T-helper 22 cell (primary cell): ENCODE data around the gene IRF6.

Experiments
- DNase-seq: peaks from one replicate; pipeline ENCODE4 v3.0.0-alpha.2; 2020; ENCODE audit warnings: low read depth

Gene IRF6

GRCh38 chr1:209759829-209760359, 46.0 kb downstream of the IRF6 start:
- no peak for DNase-seq

DNA sequence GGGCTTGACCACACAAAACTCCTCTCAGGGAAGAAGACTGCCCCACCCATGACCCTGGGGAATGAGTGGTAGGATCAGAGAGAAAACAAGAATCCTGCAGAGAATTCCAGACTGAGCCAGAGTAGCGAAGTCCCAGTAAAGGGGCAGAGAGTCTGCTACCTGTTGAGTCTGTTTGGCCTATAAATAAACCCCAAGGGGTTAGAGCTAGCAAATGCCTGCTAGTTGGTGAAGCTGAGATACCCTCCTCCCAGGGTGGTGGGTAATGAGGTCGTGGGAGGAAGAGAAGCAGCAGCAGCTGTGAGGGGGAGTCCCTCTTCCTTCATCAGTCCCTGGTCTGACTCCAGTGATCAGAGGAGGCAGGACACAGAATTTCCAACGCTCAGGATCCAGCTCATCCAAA, 47.5 kb downstream of the IRF6 start:
- no peak for DNase-seq

DNA sequence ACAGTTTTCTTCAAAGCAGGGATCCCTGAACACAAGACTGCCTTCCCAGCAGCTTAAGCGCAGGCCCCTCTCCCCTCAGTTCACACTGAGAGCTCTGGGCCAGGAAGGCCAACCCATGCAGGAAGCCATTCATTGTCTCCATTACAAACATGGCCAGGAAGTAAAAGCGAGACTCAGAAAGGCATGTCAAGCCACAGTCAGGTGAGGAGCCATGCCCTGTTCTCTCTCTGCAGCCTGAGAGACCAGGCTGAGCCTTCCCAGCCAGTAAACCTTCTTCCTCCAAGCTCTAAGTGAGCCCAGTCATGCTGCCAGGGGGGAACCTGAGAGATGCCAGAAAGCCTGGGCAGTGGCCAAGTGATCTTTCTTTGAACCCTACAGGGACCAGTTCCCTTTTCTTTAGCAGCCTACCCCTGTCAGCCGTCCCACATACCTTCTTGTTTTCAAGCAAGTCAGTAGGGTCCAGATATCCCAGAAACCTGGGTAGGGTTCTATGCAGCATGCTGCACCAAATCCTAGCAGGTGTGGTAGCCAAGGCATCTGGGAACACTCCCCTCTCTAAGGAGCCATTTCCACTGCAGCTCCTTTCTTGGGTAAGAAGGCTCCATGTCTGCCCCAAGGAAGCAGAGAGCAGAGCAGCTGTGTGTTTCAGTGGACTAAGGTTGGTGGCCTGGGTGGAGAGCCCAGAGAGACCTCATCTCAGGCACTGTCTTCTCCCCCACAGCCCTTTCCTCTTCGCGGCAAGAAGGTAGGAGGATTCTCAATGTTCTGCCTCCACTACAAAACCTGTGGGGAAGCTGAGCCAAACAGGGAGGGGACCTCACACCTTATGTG, 49.1 kb downstream of the IRF6 start:
- DNase-seq = peak; percentile 17

- peak; percentile 66 for DNase-seq
Measured at GRCh38 chr1:209755926-209756614, 49.9 kb downstream of the IRF6 start, which contains the start of gene TRAF3IP3. TRAF3IP3 (plus strand) TSS chr1:209756053; CDS start chr1:209760040, 3,987 bp downstream.

DNA sequence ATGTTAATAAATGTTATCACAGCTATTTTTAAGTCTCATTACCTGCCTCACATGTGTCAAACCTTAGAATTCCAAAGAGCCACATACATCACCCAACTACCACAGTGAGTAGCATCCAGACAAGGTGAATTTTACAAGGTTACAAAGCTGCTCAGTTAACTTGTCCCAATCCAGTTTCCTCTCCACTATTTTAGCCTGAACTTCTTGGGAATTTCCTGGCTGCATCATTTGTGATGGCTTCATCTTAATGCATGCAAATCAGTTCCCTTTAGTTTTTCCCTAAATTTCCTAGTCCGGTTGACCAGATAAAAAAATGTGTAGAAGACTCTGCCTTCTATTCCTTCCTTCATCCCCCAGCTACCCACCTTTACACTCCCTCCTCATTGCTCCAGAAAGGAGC, 50.7 kb downstream of the IRF6 start:
- DNase-seq = no peak

DNA sequence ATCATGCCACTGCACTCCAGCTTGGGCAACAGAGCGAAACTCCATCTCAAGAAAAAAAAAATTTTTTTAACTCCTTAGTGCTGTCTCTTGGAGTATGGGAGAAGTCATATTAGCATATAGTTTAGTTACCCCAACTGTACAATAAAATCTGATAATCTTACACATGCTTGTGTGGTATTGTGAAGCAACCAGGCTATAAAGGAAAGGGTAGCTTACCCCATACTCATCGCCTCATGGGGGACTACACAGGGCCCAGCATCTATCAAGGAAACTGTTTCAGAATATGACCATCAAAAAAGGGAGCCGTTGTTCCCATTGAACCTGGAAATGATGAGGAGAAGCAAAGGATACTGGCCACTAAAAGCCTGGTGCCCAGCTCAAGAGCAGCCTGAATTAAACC, 53.1 kb downstream of the IRF6 start:
- DNase-seq = no peak

GRCh38 chr1:209751627-209752231, 54.2 kb downstream of the IRF6 start:
- DNase-seq = peak; percentile 4

- DNase-seq = no peak
Measured at GRCh38 chr1:209749670-209750323, 56.1 kb downstream of the IRF6 start.

GRCh38 chr1:209749205-209749604, 56.7 kb downstream of the IRF6 start:
- no peak for DNase-seq

GRCh38 chr1:209748620-209749019, 57.3 kb downstream of the IRF6 start:
- no peak for DNase-seq

GRCh38 chr1:209747580-209748262, 58.2 kb downstream of the IRF6 start:
- peak; percentile 73 for DNase-seq

GRCh38 chr1:209746451-209747165, 59.3 kb downstream of the IRF6 start:
- no peak for DNase-seq

GRCh38 chr1:209743145-209743482, 62.8 kb downstream of the IRF6 start:
- no peak for DNase-seq

DNA sequence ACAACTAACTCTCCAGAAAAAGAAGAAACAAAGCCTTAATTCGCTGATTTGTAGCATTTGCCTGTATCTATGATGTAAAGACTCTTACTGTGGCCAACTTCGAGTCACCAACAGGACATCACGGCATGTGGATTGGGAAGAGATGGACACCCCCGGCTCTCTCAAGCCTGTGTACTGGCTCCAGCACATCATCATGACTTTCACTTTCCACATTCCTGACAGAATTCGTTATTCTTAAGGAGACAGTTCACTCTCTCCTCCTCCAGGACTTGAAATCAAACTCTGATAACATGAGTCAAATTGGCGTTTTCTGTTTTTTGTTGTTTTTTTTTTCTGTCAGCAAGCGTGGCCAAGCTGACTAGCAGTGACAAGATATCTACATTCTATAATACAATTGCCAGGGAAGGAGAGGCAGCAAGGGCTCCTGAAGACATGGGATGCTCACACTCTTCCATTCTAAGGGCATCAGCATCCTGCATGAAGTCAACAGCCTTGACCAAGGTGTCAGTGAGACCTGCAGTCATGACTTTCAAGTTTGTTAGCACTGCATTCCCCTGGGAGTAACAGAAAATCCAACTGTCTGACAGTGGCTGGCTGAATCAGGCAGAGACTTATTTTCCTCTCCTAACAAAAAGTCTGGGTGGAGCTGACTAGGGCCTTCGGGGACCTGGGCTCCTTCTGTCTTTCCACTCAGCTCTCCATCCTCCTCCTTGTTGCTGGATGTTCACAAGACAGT, 63.4 kb downstream of the IRF6 start:
- no peak for DNase-seq

DNA sequence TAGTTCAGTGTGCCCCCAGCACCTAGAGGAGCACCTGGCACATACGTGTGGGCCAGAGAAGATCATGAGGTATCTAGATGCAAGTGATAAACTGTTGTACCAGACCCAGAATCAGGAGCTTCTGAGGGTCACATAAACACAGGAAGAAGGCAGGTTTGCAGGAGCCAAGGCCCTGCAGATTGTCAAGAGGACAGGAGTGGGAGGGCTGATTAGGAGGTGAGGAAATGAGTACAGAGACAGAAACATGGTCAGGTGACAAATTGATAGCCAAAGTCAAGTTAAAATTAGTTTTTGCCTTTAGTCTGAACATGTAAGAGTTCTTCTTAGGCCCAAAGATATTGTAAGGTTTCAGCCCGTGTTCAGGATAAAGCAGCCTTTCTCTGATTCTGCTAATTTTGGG, 64.1 kb downstream of the IRF6 start:
- DNase-seq = no peak

- no peak for DNase-seq
Measured at GRCh38 chr1:209741193-209741592, 64.7 kb downstream of the IRF6 start.

GRCh38 chr1:209738270-209738669, 67.7 kb downstream of the IRF6 start:
- DNase-seq = no peak

GRCh38 chr1:209737118-209737505, 68.8 kb downstream of the IRF6 start:
- no peak for DNase-seq

DNA sequence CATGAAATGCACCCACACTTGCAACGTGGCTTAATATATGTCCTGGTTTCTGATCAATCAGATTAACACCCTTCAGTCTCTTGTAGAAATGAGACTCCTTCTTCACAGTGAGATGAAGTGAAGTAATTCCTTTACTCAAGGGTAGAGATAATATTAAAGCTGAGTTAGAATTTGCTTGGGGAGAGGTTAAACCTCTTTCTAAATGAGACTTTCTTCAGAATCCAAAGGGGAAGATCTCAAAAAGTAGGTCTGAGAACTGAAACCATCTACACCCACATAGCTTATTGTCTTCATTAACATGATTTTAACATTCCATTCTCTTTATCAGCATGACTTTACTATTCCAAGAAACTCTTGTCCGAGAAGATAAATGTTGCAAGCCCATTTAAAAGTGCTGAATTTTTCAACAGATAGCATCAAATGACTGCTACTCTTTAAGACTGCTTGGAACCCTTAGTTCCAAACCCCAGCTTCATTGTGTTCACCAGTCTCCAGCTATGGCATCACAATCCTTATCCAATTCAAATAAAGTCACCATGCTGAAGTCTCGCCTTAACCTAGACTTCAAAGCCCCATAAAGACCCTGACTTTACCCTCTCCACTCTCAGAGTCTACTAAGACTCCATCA, 69.3 kb downstream of the IRF6 start:
- DNase-seq = no peak
